ENCODE results near the gene LRRC56. TPM values are rescaled to one million over a fixed set of nuclear protein-coding genes. Genes with fewer than 3 reads are reported as not detected.

LRRC56 gene
- total and polyA plus RNA-seq, 11 donors, result 0.07 to 0.35 (median 0.20) TPM; not detected in 2

GRCh38 chr11:560305-561147 lies 23.2 kb downstream of the LRRC56 start, which contains the start of the genes LMNTD2 and RASSF7:
Gene LMNTD2 (minus strand): TSS chr11:560738. CDS start chr11:560716, 22 bp downstream.
Gene RASSF7 (plus strand): TSS chr11:560970. CDS start chr11:561769, 799 bp downstream.
- Histone ChIP-seq H3K27ac (peak within 1 kb of the TSS in 10 of 12 donors; percentile 22 to 77 (median 38)), H3K36me3 (no peaks in the 10 kb centered on the region), H3K9me3 (no peaks in the 10 kb centered on the region), H3K4me3 (peak within 1 kb of the TSS; percentile 64 to 96 (median 80)), H3K27me3 (peaks cover 15 to 41% (median 30%) of the 10 kb centered on the region in 9 donors), H3K4me1 (peaks cover 0 to 25% (median 13%) of the 10 kb centered on the region in 12 donors)
- ATAC-seq, result peak; percentile 91 to 98 (median 96)
- 0 to 8% (median 1%) methylated on average over 1 to 95 of the region's 95 CpGs for WGBS, 4 donors
- intact Hi-C loops (cut with DNase I), result no loop called here
- DNase-seq, result peak; percentile 92 to 97 (median 93)
- no peak for TF ChIP-seq CTCF (IDR thresholded peaks at IDR 0.05)
- peak in 1 of 2 donors; percentile 47 for TF ChIP-seq POLR2A (IDR thresholded peaks at IDR 0.05)

GRCh38 chr11:561148-562003 lies 24.0 kb downstream of the LRRC56 start:
- Histone ChIP-seq H3K9me3 (no peaks in the 10 kb centered on the region), H3K36me3 (no peaks in the 10 kb centered on the region), H3K4me1 (peaks cover 0 to 23% (median 11%) of the 10 kb centered on the region in 12 donors), H3K4me3 (peak overlapping the region; percentile 64 to 96 (median 80)), H3K27ac (peak overlapping the region in 5 of 12 donors; percentile 24 to 60 (median 42)), H3K27me3 (peaks cover 7 to 33% (median 22%) of the 10 kb centered on the region in 9 donors)
- no peak for TF ChIP-seq POLR2A (IDR thresholded peaks at IDR 0.05)
- TF ChIP-seq CTCF (IDR thresholded peaks at IDR 0.05), result no peak
- ATAC-seq (peak in 2 of 4 donors; percentile 1 to 2), DNase-seq (peak in 3 of 5 donors; percentile 22 to 63 (median 30))
- intact Hi-C loops (cut with DNase I), result no loop called here
- 9 to 15% (median 10%) methylated on average over 20 to 67 of the region's 67 CpGs for WGBS, 4 donors

DNA sequence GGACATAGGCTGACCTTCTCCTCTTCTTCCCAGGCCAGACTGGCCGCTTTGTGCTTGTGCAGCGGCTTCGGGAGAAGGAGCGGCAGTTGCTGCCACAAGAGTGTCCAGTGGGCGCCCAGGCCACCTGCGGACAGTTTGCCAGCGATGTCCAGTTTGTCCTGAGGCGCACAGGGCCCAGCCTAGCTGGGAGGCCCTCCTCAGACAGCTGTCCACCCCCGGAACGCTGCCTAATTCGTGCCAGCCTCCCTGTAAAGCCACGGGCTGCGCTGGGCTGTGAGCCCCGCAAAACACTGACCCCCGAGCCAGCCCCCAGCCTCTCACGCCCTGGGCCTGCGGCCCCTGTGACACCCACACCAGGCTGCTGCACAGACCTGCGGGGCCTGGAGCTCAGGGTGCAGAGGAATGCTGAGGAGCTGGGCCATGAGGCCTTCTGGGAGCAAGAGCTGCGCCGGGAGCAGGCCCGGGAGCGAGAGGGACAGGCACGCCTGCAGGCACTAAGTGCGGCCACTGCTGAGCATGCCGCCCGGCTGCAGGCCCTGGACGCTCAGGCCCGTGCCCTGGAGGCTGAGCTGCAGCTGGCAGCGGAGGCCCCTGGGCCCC lies 24.8 kb downstream of the LRRC56 start:
- no peak for ATAC-seq
- peak overlapping the region in 3 of 12 donors; percentile 67 to 96 (median 79) for H3K4me3 ChIP-seq

More for the DNA sequence above, 24.8 kb downstream of the LRRC56 start:
- no peak for TF ChIP-seq POLR2A (IDR thresholded peaks at IDR 0.05)
- no peak for TF ChIP-seq CTCF (IDR thresholded peaks at IDR 0.05)
- intact Hi-C loops (cut with DNase I), result no loop called here
- DNase-seq, result peak in 2 of 5 donors; percentile 22 to 54
- peaks cover 0 to 25% (median 14%) of the 10 kb centered on the region in 9 donors for H3K27me3 ChIP-seq
- no peaks in the 10 kb centered on the region for H3K9me3 ChIP-seq
- no peak overlapping the region for H3K27ac ChIP-seq
- 94 to 98% (median 96%) methylated on average over 23 to 29 of the region's 29 CpGs for WGBS, 4 donors
- peaks cover 0 to 28% (median 12%) of the 10 kb centered on the region in 12 donors for H3K4me1 ChIP-seq
- no peaks in the 10 kb centered on the region for H3K36me3 ChIP-seq

Data from heart left ventricle (tissue), 16 donors.